NCI-H226 (cell line): Measurements from ENCODE around the gene OR2T2.
"Not testable (repeated sequence)": the region's sequence is repeated elsewhere in the genome, so short reads cannot be mapped to it uniquely, and the experiment has no call there.

ENCODE experiments used
- DNase-seq: peaks from one replicate; pipeline ENCODE4 v3.0.0-alpha.2; 2015

OR2T2 gene

DNA sequence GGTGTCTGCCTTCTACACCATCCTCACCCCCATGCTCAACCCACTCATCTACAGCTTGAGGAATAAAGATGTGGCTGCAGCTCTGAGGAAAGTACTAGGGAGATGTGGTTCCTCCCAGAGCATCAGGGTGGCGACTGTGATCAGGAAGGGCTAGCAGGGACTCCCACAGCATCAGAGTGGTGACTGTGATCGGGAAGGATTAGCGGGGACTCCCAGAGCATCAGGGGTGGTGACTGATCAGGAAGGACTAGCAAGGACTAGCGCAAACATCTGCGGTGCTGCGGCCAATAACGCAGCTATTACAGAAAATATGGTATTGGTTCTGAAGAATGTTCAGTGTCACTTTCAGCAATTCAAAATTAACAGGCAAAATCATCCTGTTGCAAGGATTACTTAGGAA lies 8.2 kb downstream of the OR2T2 start:
- DNase-seq = not testable (repeated sequence)

- not testable (repeated sequence) for DNase-seq
These were observed 9.6 kb downstream of the OR2T2 start for GRCh38 chr1:248455045-248455444.

DNA sequence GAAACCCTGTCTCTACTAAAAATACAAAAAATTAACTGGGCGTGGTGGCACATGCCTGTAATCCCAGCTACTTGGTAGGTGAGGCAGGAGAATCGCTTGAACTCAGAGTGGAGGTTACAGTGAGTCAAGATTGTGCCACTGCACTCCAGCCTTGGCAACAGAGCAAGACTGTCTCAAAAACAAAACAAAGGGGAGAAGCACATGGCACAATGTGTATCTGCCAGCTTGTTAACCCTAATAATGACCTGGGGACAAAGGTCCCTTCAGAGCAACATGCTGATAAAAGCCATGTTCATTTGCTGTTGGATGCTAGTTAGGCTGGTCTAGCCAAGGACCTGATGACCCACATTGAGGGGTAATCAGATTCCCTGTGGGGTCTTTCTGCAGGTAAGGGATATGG lies 11.2 kb downstream of the OR2T2 start:
- not testable (repeated sequence) for DNase-seq

- not testable (repeated sequence) for DNase-seq
These were observed 13.7 kb downstream of the OR2T2 start for GRCh38 chr1:248459117-248459516.

- DNase-seq = no peak
These were observed 25.7 kb downstream of the OR2T2 start for GRCh38 chr1:248471154-248471553.

DNA sequence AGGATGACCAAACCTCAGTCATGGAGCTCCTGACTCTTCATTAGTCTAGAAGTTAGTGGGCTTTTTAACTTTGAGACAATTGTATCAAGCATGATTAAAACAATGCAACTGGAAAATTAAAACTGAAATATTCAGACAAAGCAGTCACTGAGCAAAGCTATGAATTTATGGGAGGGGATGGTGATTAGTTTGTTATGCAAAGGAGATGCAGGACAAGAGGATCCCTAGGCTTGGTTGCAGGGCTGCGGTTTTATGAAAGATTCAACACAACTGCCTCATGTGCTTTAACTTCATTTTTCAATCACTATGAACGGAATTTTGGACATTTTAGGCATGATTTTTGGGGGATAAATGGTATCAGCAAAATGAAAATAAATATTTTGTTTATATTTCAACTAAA lies 26.7 kb downstream of the OR2T2 start:
- DNase-seq = not testable (repeated sequence)

DNA sequence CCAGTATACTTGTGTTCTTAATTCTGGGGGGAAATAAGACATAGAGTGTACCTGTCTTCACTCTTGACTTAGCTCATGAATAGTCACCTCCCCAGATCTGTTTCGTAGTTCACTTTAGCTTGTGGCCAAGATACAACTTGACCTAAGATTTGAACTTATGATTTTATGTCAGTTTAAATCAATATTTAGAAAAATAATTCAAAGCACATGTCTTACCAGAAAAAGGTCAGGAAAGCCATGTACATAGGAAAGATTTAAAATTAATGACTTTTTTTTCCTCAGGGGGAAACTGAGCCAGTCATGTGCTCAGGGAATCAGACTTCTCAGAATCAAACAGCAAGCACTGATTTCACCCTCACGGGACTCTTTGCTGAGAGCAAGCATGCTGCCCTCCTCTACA lies 27.6 kb downstream of the OR2T2 start, which contains the start of gene OR2T3:
Gene OR2T3 (plus strand): TSS at position 301 of the 400 bp plus-strand sequence. CDS start 0 bp downstream, at position 301.
- not testable (repeated sequence) for DNase-seq

GRCh38 chr1:248475660-248476059 lies 30.2 kb downstream of the OR2T2 start:
- not testable (repeated sequence) for DNase-seq

GRCh38 chr1:248481686-248482579 lies 36.5 kb downstream of the OR2T2 start:
- not testable (repeated sequence) for DNase-seq

- DNase-seq = not testable (repeated sequence)
These were observed 42.9 kb downstream of the OR2T2 start, which contains the start of gene OR2T5 for GRCh38 chr1:248488289-248488688. OR2T5 (plus strand) TSS chr1:248488589; CDS start chr1:248488589, 0 bp downstream.

DNA sequence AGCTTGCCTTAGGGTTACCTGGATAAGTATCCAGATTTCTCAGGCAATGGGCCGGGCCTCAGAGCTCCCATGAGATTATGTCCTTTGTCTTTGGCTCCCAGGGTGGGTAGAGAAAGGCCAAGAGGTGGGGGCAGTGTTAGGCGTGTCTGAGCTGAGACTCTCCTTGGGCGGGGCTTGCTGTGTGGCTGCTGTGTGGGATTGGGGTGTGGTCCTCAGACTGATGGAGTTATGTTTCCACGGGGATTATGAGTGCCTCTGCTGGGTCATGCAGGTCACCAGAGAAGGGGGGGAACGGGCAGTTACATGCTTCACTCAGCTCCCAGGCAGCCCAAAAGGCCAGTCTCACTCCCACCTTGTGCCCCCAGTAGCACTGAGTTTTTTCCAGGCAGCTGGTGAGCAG lies 51.2 kb downstream of the OR2T2 start:
- DNase-seq = not testable (repeated sequence)

- DNase-seq = not testable (repeated sequence)
These were observed 55.0 kb downstream of the OR2T2 start for GRCh38 chr1:248500305-248501035.
